ENCODE results near the gene WDR20.

DNA sequence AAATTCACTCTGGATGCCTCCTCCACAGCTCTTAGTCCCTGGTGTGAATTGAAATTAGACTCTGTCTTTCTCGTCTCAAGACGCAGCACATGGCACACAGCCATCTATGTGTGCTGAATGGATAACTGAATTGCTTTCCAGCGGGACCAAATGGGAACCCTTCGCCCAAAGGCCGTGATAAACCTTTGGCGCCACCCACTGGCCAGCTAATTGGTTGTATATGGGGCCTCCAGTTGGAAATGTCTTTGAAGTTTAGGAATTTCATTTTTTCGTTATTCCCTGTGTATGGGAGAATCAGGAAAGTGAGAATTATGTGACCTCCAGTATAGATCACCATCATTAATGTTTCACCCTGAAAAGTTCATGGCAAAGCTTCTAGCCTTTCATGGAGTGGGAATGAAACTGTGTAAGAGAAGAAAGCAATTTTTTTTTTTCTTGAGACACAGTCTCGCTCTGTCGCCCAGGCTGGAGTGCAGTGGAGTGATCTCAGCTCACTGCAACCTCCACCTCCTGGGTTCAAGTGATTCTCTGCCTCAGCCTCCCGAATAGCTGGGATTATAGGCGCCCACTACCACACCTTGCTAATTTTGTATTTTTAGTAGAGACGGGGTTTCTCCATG lies 43.0 kb upstream of the WDR20 start:
- 0 out of 2 replicates have a peak, but pooled peaks have one; percentile 15 for TF ChIP-seq L3MBTL2 (conservative IDR thresholded peaks at IDR 0.05)
- no peak for TF ChIP-seq CTBP1 (IDR thresholded peaks at IDR 0.05; ENCODE audit: borderline replicate concordance)
- TF ChIP-seq FOXM1 (IDR thresholded peaks at IDR 0.05; ENCODE audit: borderline replicate concordance) = no peak
- TF ChIP-seq ARNT (IDR thresholded peaks at IDR 0.05) = no peak
- no peak for TF ChIP-seq HDGF (IDR thresholded peaks at IDR 0.05; ENCODE audit: borderline replicate concordance)
- TF ChIP-seq FOXK2 (IDR thresholded peaks at IDR 0.05) = no peak
- no peak for TF ChIP-seq SP1 (IDR thresholded peaks at IDR 0.05)
- TF ChIP-seq BHLHE40 (IDR thresholded peaks at IDR 0.05; ENCODE audit: borderline replicate concordance) = no peak
- no peak for TF ChIP-seq SUZ12 (IDR thresholded peaks at IDR 0.05)
- TF ChIP-seq ZNF384 (IDR thresholded peaks at IDR 0.05) = 0 out of 2 replicates have a peak, but pooled peaks have one; percentile 46
- TF ChIP-seq LEF1 (IDR thresholded peaks at IDR 0.05; ENCODE audit: borderline replicate concordance) = 0 out of 2 replicates have a peak, but pooled peaks have one; percentile 27

Data from HEK293T (cell line).